Subcutaneous adipose tissue (tissue), 4 donors: ENCODE results near the gene ASXL2. TPM values are rescaled to one million over a fixed set of nuclear protein-coding genes. Genes with fewer than 3 reads are reported as not detected.

Experiments
- total RNA-seq, 4 donors: library from RNA; depleted of rRNA; stranded (reverse); fragments of >200 nt; gene quantifications; one replicate each; pipeline ENCODE4 v1.1.0, GENCODE V29; 2016
- TF ChIP-seq, protein P1 (sequence below): fragments of 450-650 bp; IDR thresholded peaks from one replicate; pipeline ENCODE4 v1.5.1; 2016; ENCODE audit warnings: low read depth, mild to moderate bottlenecking, control low read depth, antibody characterized with exemption, moderate library complexity

Gene ASXL2
- total RNA-seq, 4 donors from 2014 or later, result 17.0 to 23.5 (median 18.9) TPM

- TF ChIP-seq, protein P1, sequence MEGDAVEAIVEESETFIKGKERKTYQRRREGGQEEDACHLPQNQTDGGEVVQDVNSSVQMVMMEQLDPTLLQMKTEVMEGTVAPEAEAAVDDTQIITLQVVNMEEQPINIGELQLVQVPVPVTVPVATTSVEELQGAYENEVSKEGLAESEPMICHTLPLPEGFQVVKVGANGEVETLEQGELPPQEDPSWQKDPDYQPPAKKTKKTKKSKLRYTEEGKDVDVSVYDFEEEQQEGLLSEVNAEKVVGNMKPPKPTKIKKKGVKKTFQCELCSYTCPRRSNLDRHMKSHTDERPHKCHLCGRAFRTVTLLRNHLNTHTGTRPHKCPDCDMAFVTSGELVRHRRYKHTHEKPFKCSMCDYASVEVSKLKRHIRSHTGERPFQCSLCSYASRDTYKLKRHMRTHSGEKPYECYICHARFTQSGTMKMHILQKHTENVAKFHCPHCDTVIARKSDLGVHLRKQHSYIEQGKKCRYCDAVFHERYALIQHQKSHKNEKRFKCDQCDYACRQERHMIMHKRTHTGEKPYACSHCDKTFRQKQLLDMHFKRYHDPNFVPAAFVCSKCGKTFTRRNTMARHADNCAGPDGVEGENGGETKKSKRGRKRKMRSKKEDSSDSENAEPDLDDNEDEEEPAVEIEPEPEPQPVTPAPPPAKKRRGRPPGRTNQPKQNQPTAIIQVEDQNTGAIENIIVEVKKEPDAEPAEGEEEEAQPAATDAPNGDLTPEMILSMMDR, result no peak
Observed at GRCh38 chr2:25797620-25798488, 80.4 kb downstream of the ASXL2 start.

- TF ChIP-seq, protein P1, result no peak
Observed at GRCh38 chr2:25794544-25795276, 83.6 kb downstream of the ASXL2 start.

GRCh38 chr2:25790074-25790790 is 88.1 kb downstream of the ASXL2 start:
- TF ChIP-seq, protein P1, result no peak

DNA sequence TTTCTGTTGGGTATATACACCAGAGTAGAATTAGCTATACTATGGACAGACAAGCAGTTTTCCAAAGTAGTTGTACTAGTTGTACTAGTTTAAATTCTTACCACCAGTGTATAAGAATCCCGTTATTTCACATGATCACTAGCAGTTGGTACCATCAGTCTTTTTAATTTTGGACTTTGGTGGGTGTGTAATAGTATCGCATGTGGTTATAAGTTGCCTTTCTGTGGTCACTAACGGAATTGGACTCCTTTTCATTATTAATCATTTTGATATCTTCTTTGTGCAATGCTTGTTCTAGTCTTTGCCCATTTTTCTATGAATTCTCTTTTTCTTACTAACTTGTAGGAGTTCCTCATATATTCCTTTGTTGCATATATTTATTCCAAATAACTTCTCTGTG is 89.8 kb downstream of the ASXL2 start:
- TF ChIP-seq, protein P1, result no peak

- TF ChIP-seq, protein P1, result no peak
Observed at GRCh38 chr2:25787020-25787419, 91.3 kb downstream of the ASXL2 start.

- TF ChIP-seq, protein P1, result no peak
Observed at GRCh38 chr2:25784404-25784803, 93.9 kb downstream of the ASXL2 start.

- TF ChIP-seq, protein P1, result no peak
Observed at GRCh38 chr2:25777077-25777476, 101.2 kb downstream of the ASXL2 start.
